Natural killer cell (primary cell): ENCODE measurements around the gene GCG. TPM values are rescaled to one million over a fixed set of nuclear protein-coding genes. Genes with fewer than 3 reads are reported as not detected.

Experiments used
- ATAC-seq, 3 donors: fragments of 150-1000 bp in 2 of 3; fragments of 200-7000 bp in 1 of 3; cut with Tn5 transposase; 1 replicate in 1 of 3; 2 replicates in 2 of 3; pipeline ENCODE4 v1.10.0; 2021; ENCODE audit warnings: mild to moderate bottlenecking in 2 of 3, moderate library complexity in 2 of 3
- DNase-seq, 2 donors: peaks; one replicate each; pipeline versions ENCODE4 v3.0.0 to v3.0.0-alpha.2; 2013 to 2021; ENCODE audit warnings: mixed read lengths in 1 of 2
- H3K27ac ChIP-seq: one replicate; pipeline ENCODE4 v1.5.1; 2013; ENCODE audit warnings: mild to moderate bottlenecking, low read length
- H3K27me3 ChIP-seq: one replicate; pipeline ENCODE4 v1.6.1; 2013; ENCODE audit warnings: low read length; ENCODE audit not compliant: control insufficient read depth, insufficient read depth
- H3K36me3 ChIP-seq: one replicate; pipeline ENCODE4 v1.6.1; 2013; ENCODE audit warnings: low read length; ENCODE audit not compliant: control insufficient read depth, insufficient read depth
- H3K4me1 ChIP-seq: one replicate; pipeline ENCODE4 v1.6.1; 2013; ENCODE audit warnings: low read length; ENCODE audit not compliant: control insufficient read depth, insufficient read depth
- H3K4me3 ChIP-seq: one replicate; pipeline ENCODE4 v1.5.1; 2013; ENCODE audit warnings: low read length
- H3K9me3 ChIP-seq: one replicate; pipeline ENCODE4 v1.6.1; 2013; ENCODE audit warnings: low read length; ENCODE audit not compliant: control insufficient read depth, insufficient read depth
- H3K27ac Mint-ChIP-seq, 2 donors: one replicate each; pipeline ENCODE4 v1.8.0; 2022; ENCODE audit warnings: mild to moderate bottlenecking in 2 of 2, mixed read lengths in 2 of 2, moderate library complexity in 1 of 2
- H3K27me3 Mint-ChIP-seq, 2 donors: one replicate each; pipeline ENCODE4 v1.8.0; 2022; ENCODE audit warnings: low read depth in 2 of 2, mixed read lengths in 2 of 2
- H3K36me3 Mint-ChIP-seq: one replicate; pipeline ENCODE4 v1.8.0; 2022; ENCODE audit warnings: mixed read lengths
- H3K4me1 Mint-ChIP-seq, 2 donors: one replicate each; pipeline ENCODE4 v1.8.0; 2022; ENCODE audit warnings: mixed read lengths in 2 of 2
- H3K4me3 Mint-ChIP-seq: one replicate; pipeline ENCODE4 v1.8.0; 2022; ENCODE audit warnings: mild to moderate bottlenecking, moderate library complexity, mixed read lengths
- H3K9me3 Mint-ChIP-seq, 2 donors: one replicate each; pipeline ENCODE4 v1.8.0; 2022; ENCODE audit warnings: mixed read lengths in 2 of 2
- WGBS: methylation state at CpG from one replicate; pipeline ENCODE4 v1.1.7; 2013; ENCODE audit warnings: missing lambda C conversion rate; ENCODE audit not compliant: insufficient coverage; 5-methylcytosine and 5-hydroxymethylcytosine counted together
- intact Hi-C: fragments of 100-400 bp; cut with micrococcal nuclease; formaldehyde crosslinking; loops from one replicate; pipeline ENCODE4 v1.14.2; 2022
- total RNA-seq, 4 donors: library from RNA; stranded (reverse); fragments of 120-200 nt in 1 of 4; gene quantifications; one replicate each; pipeline versions ENCODE4 v1.2.3 to v1.2.4, GENCODE V29; 2013 to 2022
- TF ChIP-seq, protein P1 (sequence below): fragments of 200-600 bp; IDR thresholded peaks from one replicate; pipeline ENCODE4 v1.8.0; 2022; ENCODE audit warnings: antibody characterized with exemption

The GCG gene
- total RNA-seq, 3 donors from 2014 or later (not counting 1 experiment from before 2014, with no cell fraction given): not detected

GRCh38 chr2:162111958-162112850, 39.8 kb downstream of the GCG start:
- TF ChIP-seq, protein P1, sequence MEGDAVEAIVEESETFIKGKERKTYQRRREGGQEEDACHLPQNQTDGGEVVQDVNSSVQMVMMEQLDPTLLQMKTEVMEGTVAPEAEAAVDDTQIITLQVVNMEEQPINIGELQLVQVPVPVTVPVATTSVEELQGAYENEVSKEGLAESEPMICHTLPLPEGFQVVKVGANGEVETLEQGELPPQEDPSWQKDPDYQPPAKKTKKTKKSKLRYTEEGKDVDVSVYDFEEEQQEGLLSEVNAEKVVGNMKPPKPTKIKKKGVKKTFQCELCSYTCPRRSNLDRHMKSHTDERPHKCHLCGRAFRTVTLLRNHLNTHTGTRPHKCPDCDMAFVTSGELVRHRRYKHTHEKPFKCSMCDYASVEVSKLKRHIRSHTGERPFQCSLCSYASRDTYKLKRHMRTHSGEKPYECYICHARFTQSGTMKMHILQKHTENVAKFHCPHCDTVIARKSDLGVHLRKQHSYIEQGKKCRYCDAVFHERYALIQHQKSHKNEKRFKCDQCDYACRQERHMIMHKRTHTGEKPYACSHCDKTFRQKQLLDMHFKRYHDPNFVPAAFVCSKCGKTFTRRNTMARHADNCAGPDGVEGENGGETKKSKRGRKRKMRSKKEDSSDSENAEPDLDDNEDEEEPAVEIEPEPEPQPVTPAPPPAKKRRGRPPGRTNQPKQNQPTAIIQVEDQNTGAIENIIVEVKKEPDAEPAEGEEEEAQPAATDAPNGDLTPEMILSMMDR: no peak
- Mint-ChIP-seq H3K36me3 (no peaks in the 10 kb centered on the region), H3K27ac (no peak overlapping the region), H3K4me3 (no peak overlapping the region), H3K4me1 (no peaks in the 10 kb centered on the region), H3K9me3 (peaks cover 0 to 2% of the 10 kb centered on the region in 2 donors), H3K27me3 (peaks cover 2 to 7% of the 10 kb centered on the region in 2 donors)
- no peak overlapping the region for H3K27ac ChIP-seq
- H3K9me3 ChIP-seq: no peaks in the 10 kb centered on the region
- no peaks in the 10 kb centered on the region for H3K27me3 ChIP-seq
- intact Hi-C loops: no loop called here
- DNase-seq: no peak
- H3K4me3 ChIP-seq: no peak overlapping the region
- H3K36me3 ChIP-seq: no peaks in the 10 kb centered on the region
- no peaks in the 10 kb centered on the region for H3K4me1 ChIP-seq
- ATAC-seq: no peak
- 85% methylated on average over 4 of the region's 5 CpGs for WGBS

GRCh38 chr2:162107361-162107901, 44.6 kb downstream of the GCG start:
- Mint-ChIP-seq H3K36me3 (no peaks in the 10 kb centered on the region), H3K9me3 (no peaks in the 10 kb centered on the region), H3K27me3 (peaks cover 2 to 5% of the 10 kb centered on the region in 2 donors), H3K27ac (no peak overlapping the region), H3K4me1 (no peaks in the 10 kb centered on the region), H3K4me3 (no peak overlapping the region)
- Histone ChIP-seq H3K27me3 (no peaks in the 10 kb centered on the region), H3K27ac (no peak overlapping the region), H3K4me1 (no peaks in the 10 kb centered on the region), H3K36me3 (no peaks in the 10 kb centered on the region), H3K4me3 (no peak overlapping the region), H3K9me3 (no peaks in the 10 kb centered on the region)
- intact Hi-C loops: no loop called here
- TF ChIP-seq, protein P1: no peak
- WGBS: 97% methylated on average over 3 of the region's 4 CpGs
- no peak for DNase-seq
- ATAC-seq: no peak

GRCh38 chr2:162106746-162107145, 45.3 kb downstream of the GCG start:
- TF ChIP-seq, protein P1: no peak
- H3K36me3 ChIP-seq: no peaks in the 10 kb centered on the region
- no peaks in the 10 kb centered on the region for H3K9me3 ChIP-seq
- no peaks in the 10 kb centered on the region for H3K4me1 ChIP-seq
- no peaks in the 10 kb centered on the region for H3K36me3 Mint-ChIP-seq
- peaks cover 5% of the 10 kb centered on the region in 2 donors for H3K27me3 Mint-ChIP-seq
- no peak overlapping the region for H3K4me3 Mint-ChIP-seq
- no peak overlapping the region for H3K27ac Mint-ChIP-seq
- no peaks in the 10 kb centered on the region for H3K9me3 Mint-ChIP-seq
- DNase-seq (no peak), ATAC-seq (no peak)
- no CpG with 5 or more reads among the region's 1 CpG for WGBS
- H3K27ac ChIP-seq: no peak overlapping the region
- intact Hi-C loops: no loop called here
- no peaks in the 10 kb centered on the region for H3K4me1 Mint-ChIP-seq
- no peaks in the 10 kb centered on the region for H3K27me3 ChIP-seq
- no peak overlapping the region for H3K4me3 ChIP-seq
